B cell (primary cell): ENCODE data around the gene ARL4A. TPM values are rescaled to one million over a fixed set of nuclear protein-coding genes. Genes with fewer than 3 reads are reported as not detected.
"Not testable (repeated sequence)": the region's sequence is repeated elsewhere in the genome, so short reads cannot be mapped to it uniquely, and the experiment has no call there.

Experiments used
- ATAC-seq: fragments of 200-7000 bp; cut with Tn5 transposase; one replicate; pipeline ENCODE4 v1.10.0; 2021; ENCODE audit warnings: low read depth, mild to moderate bottlenecking, moderate number of reproducible peaks, moderate library complexity
- CTCF ChIA-PET: fragments of 350-600 bp; sonication (Branson Sonifier 250); formaldehyde crosslinking; loops from one replicate; lab custom pipeline; 2021; ENCODE audit warnings: antibody characterized with exemption, inconsistent platforms; lab: Charles Lee
- POLR2A ChIA-PET: fragments of 350-600 bp; sonication (Branson Sonifier 250); formaldehyde crosslinking; loops from one replicate; lab custom pipeline; 2021; ENCODE audit warnings: antibody characterized with exemption; lab: Charles Lee
- DNase-seq: peaks from one replicate; pipeline ENCODE4 v3.0.0; 2013
- H2AFZ ChIP-seq: 2 replicates; pipeline ENCODE4 v1.6.1; 2012; ENCODE audit warnings: mild to moderate bottlenecking, low read depth, low read length; ENCODE audit not compliant: insufficient read depth, poor library complexity, severe bottlenecking
- H3K27ac ChIP-seq, 2 donors: 1 replicate in 1 of 2; 2 replicates in 1 of 2; pipeline ENCODE4 v1.5.1; 2012 to 2013; ENCODE audit warnings: low read length in 2 of 2, mild to moderate bottlenecking in 2 of 2, moderate library complexity in 1 of 2
- H3K27me3 ChIP-seq, 4 experiments: fragments of 200-600 bp in 1 of 4; sonication (generic) in 1 of 4; replicated peaks in 1 of 4; 1 replicate in 2 of 4; 2 replicates in 2 of 4; pipeline versions ENCODE4 v1.6.1 to v1.7.0; 2013 to 2016; ENCODE audit warnings: low read length in 3 of 4, mild to moderate bottlenecking in 2 of 4, mixed read lengths in 1 of 4, moderate library complexity in 1 of 4; ENCODE audit not compliant: insufficient read depth in 4 of 4, control insufficient read depth in 3 of 4; ENCODE audit errors: control extremely low read depth in 1 of 4
- H3K36me3 ChIP-seq, 2 experiments: replicated peaks in 1 of 2; 1 replicate in 1 of 2; 2 replicates in 1 of 2; pipeline versions ENCODE4 v1.6.1 to v1.7.1; 2013; ENCODE audit warnings: low read length in 1 of 2; ENCODE audit not compliant: insufficient read depth in 2 of 2, control insufficient read depth in 1 of 2; ENCODE audit errors: control extremely low read depth in 1 of 2, extremely low read depth in 1 of 2
- H3K4me1 ChIP-seq, 2 donors: fragments of 200-600 bp in 1 of 2; sonication (generic) in 1 of 2; 1 replicate in 1 of 2; 2 replicates in 1 of 2; pipeline versions ENCODE4 v1.5.1 to v1.6.1; 2013 to 2017; ENCODE audit warnings: low read length in 2 of 2; ENCODE audit not compliant: control insufficient read depth in 2 of 2, insufficient read depth in 2 of 2
- H3K4me2 ChIP-seq: replicated peaks from 2 replicates; pipeline ENCODE3; 2012; ENCODE audit warnings: mild to moderate bottlenecking, low read depth, low read length; ENCODE audit not compliant: poor library complexity, severe bottlenecking
- H3K4me3 ChIP-seq, 5 experiments: fragments of 200-600 bp in 1 of 5; sonication (generic) in 1 of 5; 1 replicate in 3 of 5; 2 replicates in 2 of 5; pipeline versions ENCODE4 v1.5.1 to v1.7.0; 2011 to 2016; ENCODE audit warnings: low read length in 4 of 5, mild to moderate bottlenecking in 4 of 5, low read depth in 2 of 5, control low read depth in 1 of 5, moderate library complexity in 1 of 5; ENCODE audit not compliant: insufficient read depth in 1 of 5; ENCODE audit errors: control extremely low read depth in 1 of 5, extremely low read depth in 1 of 5
- H3K79me2 ChIP-seq: fragments of 200-600 bp; sonication (generic); one replicate; pipeline ENCODE4 v1.6.0; 2016; ENCODE audit warnings: low read length; ENCODE audit not compliant: control insufficient read depth, insufficient read depth
- H3K9ac ChIP-seq: fragments of 200-600 bp; sonication (generic); 2 replicates; pipeline ENCODE4 v1.6.1; 2017; ENCODE audit warnings: mild to moderate bottlenecking, low read length, moderate library complexity
- H3K9me3 ChIP-seq, 3 donors: one replicate each; pipeline versions ENCODE4 v1.6.1 to v1.7.1; 2013; ENCODE audit warnings: low read length in 2 of 3; ENCODE audit not compliant: control insufficient read depth in 2 of 3, insufficient read depth in 1 of 3; ENCODE audit errors: control extremely low read depth in 1 of 3
- H4K20me1 ChIP-seq: 2 replicates; pipeline ENCODE4 v1.6.0; 2012; ENCODE audit warnings: mild to moderate bottlenecking, low read length; ENCODE audit not compliant: insufficient read depth, control insufficient read depth, poor library complexity, severe bottlenecking
- H3K27ac Mint-ChIP-seq: one replicate; pipeline ENCODE4 v1.8.0; 2021; ENCODE audit warnings: mixed read lengths
- H3K27me3 Mint-ChIP-seq: one replicate; pipeline ENCODE4 v1.8.0; 2021; ENCODE audit warnings: mixed read lengths
- H3K4me1 Mint-ChIP-seq: one replicate; pipeline ENCODE4 v1.8.0; 2021; ENCODE audit warnings: mixed read lengths
- H3K4me3 Mint-ChIP-seq: one replicate; pipeline ENCODE4 v1.8.0; 2021; ENCODE audit warnings: mixed read lengths
- H3K9me3 Mint-ChIP-seq: one replicate; pipeline ENCODE4 v1.8.0; 2022; ENCODE audit warnings: mixed read lengths; ENCODE audit not compliant: insufficient read depth
- EZH2 ChIP-seq: IDR thresholded peaks from 2 replicates; pipeline ENCODE4 v1.6.1; 2012; ENCODE audit warnings: borderline replicate concordance, low read depth, mild to moderate bottlenecking, moderate library complexity, low read length; ENCODE audit not compliant: insufficient read depth, poor library complexity, severe bottlenecking
- WGBS: methylation state at CpG from one replicate; pipeline ENCODE4 v1.1.5; 2013; ENCODE audit warnings: missing lambda C conversion rate; ENCODE audit not compliant: insufficient coverage; 5-methylcytosine and 5-hydroxymethylcytosine counted together
- intact Hi-C: fragments of 100-400 bp; cut with micrococcal nuclease; formaldehyde crosslinking; loops from one replicate; pipeline ENCODE4 v1.10.0; 2022
- polyA plus RNA-seq: library from polyadenylated mRNA; depleted of rRNA; stranded (reverse); fragments of >200 nt; gene quantifications from 2 replicates; pipeline ENCODE4 v1.2.3, GENCODE V29; 2012
- total RNA-seq, 2 donors: library from RNA; stranded (reverse); fragments of 120-200 nt in 1 of 2; gene quantifications; 1 replicate in 1 of 2; 2 replicates in 1 of 2; pipeline versions ENCODE4 v1.2.3 to v1.2.4, GENCODE V29; 2013 to 2022
- TF ChIP-seq, protein P1 (sequence below): fragments of 200-600 bp; IDR thresholded peaks from one replicate; pipeline ENCODE4 v1.8.0; 2022; ENCODE audit warnings: antibody characterized with exemption, mild to moderate bottlenecking

Gene ARL4A
- total and polyA plus RNA-seq, 2 donors (not counting 1 experiment from before 2014, with no cell fraction given) = 14.2 to 100 TPM

DNA sequence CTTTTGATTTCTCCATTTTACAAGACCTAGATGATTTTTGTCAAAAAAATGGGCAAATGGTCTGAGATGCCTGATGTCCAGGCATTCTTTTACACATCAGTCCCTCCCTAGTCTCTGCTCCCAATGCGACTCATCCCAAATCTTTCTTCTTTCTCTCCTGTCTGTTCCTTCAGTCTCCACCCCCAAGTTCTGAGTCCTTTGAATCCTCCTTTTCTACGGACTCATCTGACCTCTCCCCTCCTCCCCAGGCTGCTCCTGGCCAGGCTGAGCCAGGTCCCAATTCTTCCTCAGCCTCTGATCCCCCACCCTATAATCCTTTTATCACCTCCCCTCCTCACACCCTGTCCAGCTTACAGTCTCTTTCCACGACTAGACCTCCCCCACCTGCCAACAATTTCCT, 26.4 kb upstream of the ARL4A start:
- H3K9ac ChIP-seq, H3K4me3 ChIP-seq, H3K27ac ChIP-seq, H3K27me3 Mint-ChIP-seq, H3K4me1 ChIP-seq, H4K20me1 ChIP-seq, H3K4me1 Mint-ChIP-seq, CTCF ChIA-PET, intact Hi-C loops, ATAC-seq, H3K9me3 ChIP-seq, POLR2A ChIA-PET, H3K27me3 ChIP-seq, H3K36me3 ChIP-seq, H3K4me2 ChIP-seq, H3K79me2 ChIP-seq, DNase-seq, H3K27ac Mint-ChIP-seq, H3K4me3 Mint-ChIP-seq, H2AFZ ChIP-seq, H3K9me3 Mint-ChIP-seq: not testable (repeated sequence)
- 90% methylated on average over 3 of the region's 3 CpGs for WGBS

DNA sequence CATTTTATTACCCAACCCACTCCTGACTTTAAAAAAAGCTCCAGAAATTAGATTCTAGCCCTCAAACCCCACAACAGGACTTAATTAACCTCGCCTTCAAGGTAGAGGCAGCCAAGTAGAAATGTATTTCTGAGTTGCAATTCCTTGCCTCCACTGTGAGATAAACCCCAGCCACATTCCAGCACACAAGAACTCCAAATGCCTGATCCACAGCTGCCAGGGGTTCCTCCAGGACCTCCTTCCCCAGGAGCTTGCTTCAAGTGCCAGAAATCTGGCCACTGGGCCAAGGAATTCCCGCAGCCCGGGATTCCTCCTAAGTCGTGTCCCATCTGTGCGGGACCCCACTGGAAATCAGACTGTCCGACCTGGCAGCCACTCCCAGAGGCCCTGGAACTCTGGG, 25.9 kb upstream of the ARL4A start:
- H3K79me2 ChIP-seq = no peaks in the 10 kb centered on the region
- no peaks in the 10 kb centered on the region for H3K9me3 ChIP-seq
- no peak overlapping the region for H2AFZ ChIP-seq
- CTCF ChIA-PET = no interaction called here
- 88% methylated on average over 5 of the region's 6 CpGs for WGBS
- H3K4me2 ChIP-seq = no peak overlapping the region
- Mint-ChIP-seq H3K9me3 (no peaks in the 10 kb centered on the region), H3K27me3 (no peaks in the 10 kb centered on the region), H3K4me1 (no peaks in the 10 kb centered on the region), H3K4me3 (no peak overlapping the region), H3K27ac (no peak overlapping the region)
- no peak overlapping the region for H3K27ac ChIP-seq
- no peak for TF ChIP-seq EZH2
- TF ChIP-seq, protein P1, sequence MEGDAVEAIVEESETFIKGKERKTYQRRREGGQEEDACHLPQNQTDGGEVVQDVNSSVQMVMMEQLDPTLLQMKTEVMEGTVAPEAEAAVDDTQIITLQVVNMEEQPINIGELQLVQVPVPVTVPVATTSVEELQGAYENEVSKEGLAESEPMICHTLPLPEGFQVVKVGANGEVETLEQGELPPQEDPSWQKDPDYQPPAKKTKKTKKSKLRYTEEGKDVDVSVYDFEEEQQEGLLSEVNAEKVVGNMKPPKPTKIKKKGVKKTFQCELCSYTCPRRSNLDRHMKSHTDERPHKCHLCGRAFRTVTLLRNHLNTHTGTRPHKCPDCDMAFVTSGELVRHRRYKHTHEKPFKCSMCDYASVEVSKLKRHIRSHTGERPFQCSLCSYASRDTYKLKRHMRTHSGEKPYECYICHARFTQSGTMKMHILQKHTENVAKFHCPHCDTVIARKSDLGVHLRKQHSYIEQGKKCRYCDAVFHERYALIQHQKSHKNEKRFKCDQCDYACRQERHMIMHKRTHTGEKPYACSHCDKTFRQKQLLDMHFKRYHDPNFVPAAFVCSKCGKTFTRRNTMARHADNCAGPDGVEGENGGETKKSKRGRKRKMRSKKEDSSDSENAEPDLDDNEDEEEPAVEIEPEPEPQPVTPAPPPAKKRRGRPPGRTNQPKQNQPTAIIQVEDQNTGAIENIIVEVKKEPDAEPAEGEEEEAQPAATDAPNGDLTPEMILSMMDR = no peak
- no peaks in the 10 kb centered on the region for H3K36me3 ChIP-seq
- no peak for ATAC-seq
- H4K20me1 ChIP-seq = no peaks in the 10 kb centered on the region
- no peak overlapping the region for H3K9ac ChIP-seq
- no peaks in the 10 kb centered on the region for H3K27me3 ChIP-seq
- H3K4me3 ChIP-seq = no peak overlapping the region
- H3K4me1 ChIP-seq = no peaks in the 10 kb centered on the region
- no peak for DNase-seq
- POLR2A ChIA-PET = no interaction called here
- intact Hi-C loops = no loop called here
